B cell (primary cell): ENCODE measurements around the gene LYZL2. TPM values are rescaled to one million over a fixed set of nuclear protein-coding genes. Genes with fewer than 3 reads are reported as not detected.

ENCODE experiments used
- ATAC-seq: fragments of 200-7000 bp; cut with Tn5 transposase; one replicate; pipeline ENCODE4 v1.10.0; 2021; ENCODE audit warnings: low read depth, mild to moderate bottlenecking, moderate number of reproducible peaks, moderate library complexity
- CTCF ChIA-PET: fragments of 350-600 bp; sonication (Branson Sonifier 250); formaldehyde crosslinking; loops from one replicate; lab custom pipeline; 2021; ENCODE audit warnings: antibody characterized with exemption, inconsistent platforms; lab: Charles Lee
- POLR2A ChIA-PET: fragments of 350-600 bp; sonication (Branson Sonifier 250); formaldehyde crosslinking; loops from one replicate; lab custom pipeline; 2021; ENCODE audit warnings: antibody characterized with exemption; lab: Charles Lee
- DNase-seq: peaks from one replicate; pipeline ENCODE4 v3.0.0; 2013
- H2AFZ ChIP-seq: 2 replicates; pipeline ENCODE4 v1.6.1; 2012; ENCODE audit warnings: mild to moderate bottlenecking, low read depth, low read length; ENCODE audit not compliant: insufficient read depth, poor library complexity, severe bottlenecking
- H3K27ac ChIP-seq, 2 donors: 1 replicate in 1 of 2; 2 replicates in 1 of 2; pipeline ENCODE4 v1.5.1; 2012 to 2013; ENCODE audit warnings: low read length in 2 of 2, mild to moderate bottlenecking in 2 of 2, moderate library complexity in 1 of 2
- H3K27me3 ChIP-seq, 4 experiments: fragments of 200-600 bp in 1 of 4; sonication (generic) in 1 of 4; replicated peaks in 1 of 4; 1 replicate in 2 of 4; 2 replicates in 2 of 4; pipeline versions ENCODE4 v1.6.1 to v1.7.0; 2013 to 2016; ENCODE audit warnings: low read length in 3 of 4, mild to moderate bottlenecking in 2 of 4, mixed read lengths in 1 of 4, moderate library complexity in 1 of 4; ENCODE audit not compliant: insufficient read depth in 4 of 4, control insufficient read depth in 3 of 4; ENCODE audit errors: control extremely low read depth in 1 of 4
- H3K36me3 ChIP-seq, 2 experiments: replicated peaks in 1 of 2; 1 replicate in 1 of 2; 2 replicates in 1 of 2; pipeline versions ENCODE4 v1.6.1 to v1.7.1; 2013; ENCODE audit warnings: low read length in 1 of 2; ENCODE audit not compliant: insufficient read depth in 2 of 2, control insufficient read depth in 1 of 2; ENCODE audit errors: control extremely low read depth in 1 of 2, extremely low read depth in 1 of 2
- H3K4me1 ChIP-seq, 2 donors: fragments of 200-600 bp in 1 of 2; sonication (generic) in 1 of 2; 1 replicate in 1 of 2; 2 replicates in 1 of 2; pipeline versions ENCODE4 v1.5.1 to v1.6.1; 2013 to 2017; ENCODE audit warnings: low read length in 2 of 2; ENCODE audit not compliant: control insufficient read depth in 2 of 2, insufficient read depth in 2 of 2
- H3K4me2 ChIP-seq: replicated peaks from 2 replicates; pipeline ENCODE3; 2012; ENCODE audit warnings: mild to moderate bottlenecking, low read depth, low read length; ENCODE audit not compliant: poor library complexity, severe bottlenecking
- H3K4me3 ChIP-seq, 5 experiments: fragments of 200-600 bp in 1 of 5; sonication (generic) in 1 of 5; 1 replicate in 3 of 5; 2 replicates in 2 of 5; pipeline versions ENCODE4 v1.5.1 to v1.7.0; 2011 to 2016; ENCODE audit warnings: low read length in 4 of 5, mild to moderate bottlenecking in 4 of 5, low read depth in 2 of 5, control low read depth in 1 of 5, moderate library complexity in 1 of 5; ENCODE audit not compliant: insufficient read depth in 1 of 5; ENCODE audit errors: control extremely low read depth in 1 of 5, extremely low read depth in 1 of 5
- H3K79me2 ChIP-seq: fragments of 200-600 bp; sonication (generic); one replicate; pipeline ENCODE4 v1.6.0; 2016; ENCODE audit warnings: low read length; ENCODE audit not compliant: control insufficient read depth, insufficient read depth
- H3K9ac ChIP-seq: fragments of 200-600 bp; sonication (generic); 2 replicates; pipeline ENCODE4 v1.6.1; 2017; ENCODE audit warnings: mild to moderate bottlenecking, low read length, moderate library complexity
- H3K9me3 ChIP-seq, 3 donors: one replicate each; pipeline versions ENCODE4 v1.6.1 to v1.7.1; 2013; ENCODE audit warnings: low read length in 2 of 3; ENCODE audit not compliant: control insufficient read depth in 2 of 3, insufficient read depth in 1 of 3; ENCODE audit errors: control extremely low read depth in 1 of 3
- H4K20me1 ChIP-seq: 2 replicates; pipeline ENCODE4 v1.6.0; 2012; ENCODE audit warnings: mild to moderate bottlenecking, low read length; ENCODE audit not compliant: insufficient read depth, control insufficient read depth, poor library complexity, severe bottlenecking
- H3K27ac Mint-ChIP-seq: one replicate; pipeline ENCODE4 v1.8.0; 2021; ENCODE audit warnings: mixed read lengths
- H3K27me3 Mint-ChIP-seq: one replicate; pipeline ENCODE4 v1.8.0; 2021; ENCODE audit warnings: mixed read lengths
- H3K4me1 Mint-ChIP-seq: one replicate; pipeline ENCODE4 v1.8.0; 2021; ENCODE audit warnings: mixed read lengths
- H3K4me3 Mint-ChIP-seq: one replicate; pipeline ENCODE4 v1.8.0; 2021; ENCODE audit warnings: mixed read lengths
- H3K9me3 Mint-ChIP-seq: one replicate; pipeline ENCODE4 v1.8.0; 2022; ENCODE audit warnings: mixed read lengths; ENCODE audit not compliant: insufficient read depth
- CTCF ChIP-seq: fragments of 200-600 bp; IDR thresholded peaks from one replicate; pipeline ENCODE4 v1.8.0; 2022; ENCODE audit warnings: antibody characterized with exemption, mild to moderate bottlenecking
- EZH2 ChIP-seq: IDR thresholded peaks from 2 replicates; pipeline ENCODE4 v1.6.1; 2012; ENCODE audit warnings: borderline replicate concordance, low read depth, mild to moderate bottlenecking, moderate library complexity, low read length; ENCODE audit not compliant: insufficient read depth, poor library complexity, severe bottlenecking
- WGBS: methylation state at CpG from one replicate; pipeline ENCODE4 v1.1.5; 2013; ENCODE audit warnings: missing lambda C conversion rate; ENCODE audit not compliant: insufficient coverage; 5-methylcytosine and 5-hydroxymethylcytosine counted together
- intact Hi-C: fragments of 100-400 bp; cut with micrococcal nuclease; formaldehyde crosslinking; loops from one replicate; pipeline ENCODE4 v1.10.0; 2022
- polyA plus RNA-seq: library from polyadenylated mRNA; depleted of rRNA; stranded (reverse); fragments of >200 nt; gene quantifications from 2 replicates; pipeline ENCODE4 v1.2.3, GENCODE V29; 2012
- total RNA-seq, 2 donors: library from RNA; stranded (reverse); fragments of 120-200 nt in 1 of 2; gene quantifications; 1 replicate in 1 of 2; 2 replicates in 1 of 2; pipeline versions ENCODE4 v1.2.3 to v1.2.4, GENCODE V29; 2013 to 2022

Gene LYZL2
- total and polyA plus RNA-seq, 2 donors (not counting 1 experiment from before 2014, with no cell fraction given) = not detected

- Histone ChIP-seq H3K4me3 (no peak overlapping the region), H3K27me3 (no peaks in the 10 kb centered on the region), H4K20me1 (no peaks in the 10 kb centered on the region), H2AFZ (no peak overlapping the region), H3K9me3 (no peaks in the 10 kb centered on the region), H3K9ac (no peak overlapping the region), H3K4me2 (no peak overlapping the region), H3K79me2 (no peaks in the 10 kb centered on the region), H3K27ac (no peak overlapping the region), H3K36me3 (no peaks in the 10 kb centered on the region), H3K4me1 (peaks cover 3 to 5% of the 10 kb centered on the region in 2 donors)
- POLR2A ChIA-PET = no interaction called here
- no peak for ATAC-seq
- 73% methylated on average over 3 of the region's 7 CpGs for WGBS
- H3K9me3 Mint-ChIP-seq = no peaks in the 10 kb centered on the region
- peaks cover 4% of the 10 kb centered on the region for H3K27me3 Mint-ChIP-seq
- CTCF ChIA-PET = no interaction called here
- no peak overlapping the region for H3K4me3 Mint-ChIP-seq
- intact Hi-C loops = no loop called here
- no peak overlapping the region for H3K27ac Mint-ChIP-seq
- H3K4me1 Mint-ChIP-seq = peaks cover 5% of the 10 kb centered on the region
- no peak for DNase-seq
- TF ChIP-seq EZH2 = no peak
- TF ChIP-seq CTCF = no peak
Observed at GRCh38 chr10:30573721-30574431, 55.7 kb downstream of the LYZL2 start.

- TF ChIP-seq EZH2 (no peak), CTCF (no peak)
- DNase-seq (no peak), ATAC-seq (no peak)
- no peak overlapping the region for H3K4me3 Mint-ChIP-seq
- H3K27ac ChIP-seq = no peak overlapping the region
- no peak overlapping the region for H3K4me2 ChIP-seq
- no peaks in the 10 kb centered on the region for H3K4me1 Mint-ChIP-seq
- H2AFZ ChIP-seq = no peak overlapping the region
- no peak overlapping the region for H3K9ac ChIP-seq
- H3K27me3 Mint-ChIP-seq = peaks cover 18% of the 10 kb centered on the region
- H3K36me3 ChIP-seq = no peaks in the 10 kb centered on the region
- CTCF ChIA-PET = no interaction called here
- intact Hi-C loops = no loop called here
- H3K9me3 Mint-ChIP-seq = no peaks in the 10 kb centered on the region
- WGBS = no CpG with 5 or more reads among the region's 2 CpGs
- H3K4me3 ChIP-seq = no peak overlapping the region
- no peaks in the 10 kb centered on the region for H3K4me1 ChIP-seq
- H3K27me3 ChIP-seq = peaks cover 0 to 4% (median 0%) of the 10 kb centered on the region in 4 experiments
- no peaks in the 10 kb centered on the region for H3K9me3 ChIP-seq
- H3K79me2 ChIP-seq = no peaks in the 10 kb centered on the region
- H4K20me1 ChIP-seq = no peaks in the 10 kb centered on the region
- H3K27ac Mint-ChIP-seq = no peak overlapping the region
- POLR2A ChIA-PET = interaction anchor here (0.8 kb wide), 1 partner anchor 13 kb away, joined by 3 read pairs; no protein-coding TSS in a partner anchor
Observed at GRCh38 chr10:30565449-30565848, 64.1 kb downstream of the LYZL2 start.
